CD4-positive, alpha-beta T cell treated with Interleukin-6 at 100 ng/mL for 8 hours (primary cell): ENCODE measurements around the gene TRAFD1.

Source experiments
- DNase-seq: peaks from one replicate; pipeline ENCODE4 v3.0.0-alpha.2; 2020; ENCODE audit warnings: mixed read lengths, low spot score

Gene TRAFD1

DNA sequence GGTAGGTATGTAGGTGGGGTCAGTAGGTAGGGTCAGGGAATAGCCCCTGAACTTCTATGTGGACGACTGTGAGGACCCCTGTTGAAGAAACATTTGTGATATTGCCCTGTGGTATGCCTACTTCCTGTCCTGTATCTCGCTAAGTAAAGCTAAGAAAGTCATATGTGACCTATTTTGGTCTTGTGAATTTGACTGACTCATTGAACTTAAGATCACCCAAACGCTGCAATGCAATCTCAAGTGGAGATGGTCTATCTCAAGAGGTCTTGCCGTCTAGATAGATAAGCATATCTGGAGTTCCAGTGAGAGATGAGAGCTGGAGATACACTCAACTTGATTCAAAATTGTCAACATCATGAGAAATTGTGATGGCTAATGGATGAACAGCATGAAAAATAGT is 73.8 kb downstream of the TRAFD1 start:
- DNase-seq: no peak
